Glutamatergic neuron (in vitro differentiated cells): Measurements from ENCODE around the gene NUP42. TPM values are rescaled to one million over a fixed set of nuclear protein-coding genes. Genes with fewer than 3 reads are reported as not detected.

ENCODE experiments used
- DNase-seq: peaks from one replicate; pipeline ENCODE4 v3.0.0; 2022
- H3K27ac Mint-ChIP-seq: one replicate; pipeline ENCODE4 v1.8.0; 2020; ENCODE audit warnings: mild to moderate bottlenecking, mixed read lengths, inconsistent platforms; ENCODE audit not compliant: unreplicated experiment
- H3K27me3 Mint-ChIP-seq: one replicate; pipeline ENCODE4 v1.8.0; 2020; ENCODE audit warnings: mild to moderate bottlenecking, moderate library complexity, mixed read lengths, inconsistent platforms; ENCODE audit not compliant: unreplicated experiment
- H3K36me3 Mint-ChIP-seq: one replicate; pipeline ENCODE4 v1.8.0; 2020; ENCODE audit warnings: mild to moderate bottlenecking, mixed read lengths, inconsistent platforms; ENCODE audit not compliant: unreplicated experiment
- H3K4me1 Mint-ChIP-seq: one replicate; pipeline ENCODE4 v1.8.0; 2020; ENCODE audit warnings: mild to moderate bottlenecking, low read depth, mixed read lengths, inconsistent platforms; ENCODE audit not compliant: unreplicated experiment
- H3K4me3 Mint-ChIP-seq: one replicate; pipeline ENCODE4 v1.8.0; 2020; ENCODE audit warnings: mild to moderate bottlenecking, mixed read lengths, inconsistent platforms; ENCODE audit not compliant: unreplicated experiment
- H3K9me3 Mint-ChIP-seq: one replicate; pipeline ENCODE4 v1.8.0; 2020; ENCODE audit warnings: mild to moderate bottlenecking, moderate library complexity, mixed read lengths, inconsistent platforms; ENCODE audit not compliant: unreplicated experiment
- total RNA-seq: library from RNA; stranded (reverse); fragmentation: NEBNext Ultra II Directional; extraction: Animal tissue kit (Norgen Biotek cat#: 25700); gene quantifications from one replicate; pipeline ENCODE4 v1.2.1, GENCODE V29; 2021; ENCODE audit not compliant: unreplicated experiment
- TF ChIP-seq, protein P1 (sequence below): fragments of 200-600 bp; sonication (generic); IDR thresholded peaks from one replicate; pipeline ENCODE4 v1.5.0; 2021; ENCODE audit not compliant: partially characterized antibody, unreplicated experiment

NUP42 gene
- total RNA-seq, 1 donor from 2014 or later = 47.7 TPM

DNA sequence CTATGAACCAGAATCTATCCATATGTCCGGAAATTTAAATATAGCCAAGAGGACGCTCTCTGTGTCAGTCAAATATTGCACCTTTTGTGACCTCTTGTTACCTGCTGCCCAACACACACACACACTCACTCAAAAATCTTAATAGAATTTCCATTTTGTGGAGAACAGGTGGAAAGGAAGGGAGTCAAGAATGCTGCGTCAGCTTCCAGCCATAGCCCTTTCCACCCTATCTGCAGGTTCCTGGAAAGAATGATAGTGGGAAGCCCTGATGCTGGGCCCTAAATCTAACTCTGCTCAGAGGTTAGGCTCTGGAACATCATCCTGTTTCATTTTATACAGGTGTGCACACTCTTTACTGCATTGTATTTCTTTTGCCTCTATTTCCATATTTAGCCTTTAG, 55.2 kb downstream of the NUP42 start:
- Mint-ChIP-seq H3K27me3 (no peaks in the 10 kb centered on the region), H3K27ac (no peak overlapping the region)
- TF ChIP-seq, protein P1, sequence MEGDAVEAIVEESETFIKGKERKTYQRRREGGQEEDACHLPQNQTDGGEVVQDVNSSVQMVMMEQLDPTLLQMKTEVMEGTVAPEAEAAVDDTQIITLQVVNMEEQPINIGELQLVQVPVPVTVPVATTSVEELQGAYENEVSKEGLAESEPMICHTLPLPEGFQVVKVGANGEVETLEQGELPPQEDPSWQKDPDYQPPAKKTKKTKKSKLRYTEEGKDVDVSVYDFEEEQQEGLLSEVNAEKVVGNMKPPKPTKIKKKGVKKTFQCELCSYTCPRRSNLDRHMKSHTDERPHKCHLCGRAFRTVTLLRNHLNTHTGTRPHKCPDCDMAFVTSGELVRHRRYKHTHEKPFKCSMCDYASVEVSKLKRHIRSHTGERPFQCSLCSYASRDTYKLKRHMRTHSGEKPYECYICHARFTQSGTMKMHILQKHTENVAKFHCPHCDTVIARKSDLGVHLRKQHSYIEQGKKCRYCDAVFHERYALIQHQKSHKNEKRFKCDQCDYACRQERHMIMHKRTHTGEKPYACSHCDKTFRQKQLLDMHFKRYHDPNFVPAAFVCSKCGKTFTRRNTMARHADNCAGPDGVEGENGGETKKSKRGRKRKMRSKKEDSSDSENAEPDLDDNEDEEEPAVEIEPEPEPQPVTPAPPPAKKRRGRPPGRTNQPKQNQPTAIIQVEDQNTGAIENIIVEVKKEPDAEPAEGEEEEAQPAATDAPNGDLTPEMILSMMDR = no peak

DNA sequence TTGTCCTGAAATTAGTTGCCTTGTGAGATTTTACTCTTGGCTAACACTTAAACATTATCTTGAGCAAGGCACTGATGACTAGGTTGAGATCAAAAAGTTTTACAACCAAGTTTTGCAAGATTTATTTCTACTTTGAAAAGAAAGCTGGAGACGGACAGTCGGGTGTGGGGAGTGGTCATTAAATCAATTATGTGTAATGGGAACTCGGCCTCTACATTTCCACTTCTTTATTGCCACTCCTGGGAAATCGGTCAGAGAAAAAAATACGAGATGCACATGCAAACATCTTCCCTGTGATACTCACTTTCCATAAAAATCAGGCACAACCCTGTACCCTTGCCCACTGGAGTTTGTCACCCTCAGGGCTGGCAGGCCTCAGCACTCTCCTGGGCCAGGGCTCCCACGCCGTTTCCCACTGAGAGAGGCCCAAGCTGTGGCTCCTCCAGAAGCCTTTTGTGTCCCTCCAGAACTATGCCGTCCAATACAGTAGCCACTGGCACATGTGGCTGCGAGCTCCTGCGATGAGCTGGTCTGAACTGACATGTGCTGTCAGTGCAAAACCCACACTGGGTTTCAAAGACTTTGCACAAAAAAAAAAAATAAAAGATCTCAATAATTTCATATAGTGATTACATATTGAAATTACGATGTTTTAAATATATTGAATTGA, 57.3 kb downstream of the NUP42 start:
- no peak overlapping the region for H3K4me3 Mint-ChIP-seq
- no peak overlapping the region for H3K27ac Mint-ChIP-seq
- DNase-seq = no peak
- H3K9me3 Mint-ChIP-seq = no peaks in the 10 kb centered on the region
- no peaks in the 10 kb centered on the region for H3K27me3 Mint-ChIP-seq
- TF ChIP-seq, protein P1 = no peak
- no peaks in the 10 kb centered on the region for H3K4me1 Mint-ChIP-seq
- H3K36me3 Mint-ChIP-seq = no peaks in the 10 kb centered on the region

More for the DNA sequence above, 55.2 kb downstream of the NUP42 start:
- no peak for DNase-seq
- Mint-ChIP-seq H3K4me3 (no peak overlapping the region), H3K4me1 (no peaks in the 10 kb centered on the region), H3K36me3 (no peaks in the 10 kb centered on the region), H3K9me3 (no peaks in the 10 kb centered on the region)

DNA sequence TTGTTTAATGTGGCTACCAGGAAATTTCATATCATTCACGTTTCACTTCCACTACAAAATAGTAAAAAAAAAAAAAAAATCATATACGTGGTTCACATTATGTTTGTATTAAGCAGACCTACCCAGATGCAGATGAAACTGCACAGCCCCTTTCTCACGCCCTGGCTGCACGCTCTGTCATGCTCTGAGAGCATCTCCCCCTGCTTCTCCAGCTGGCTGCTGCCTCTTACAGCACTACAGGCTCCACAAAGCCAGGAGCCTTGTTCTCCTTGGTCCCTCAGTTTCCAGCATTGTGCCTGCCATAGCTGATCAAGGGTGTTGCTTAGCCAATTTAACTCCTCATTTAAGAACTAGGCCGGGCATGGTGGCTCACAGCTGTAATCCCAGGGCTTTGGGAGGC, 57.9 kb downstream of the NUP42 start:
- Mint-ChIP-seq H3K27ac (no peak overlapping the region), H3K4me1 (no peaks in the 10 kb centered on the region), H3K9me3 (no peaks in the 10 kb centered on the region), H3K27me3 (no peaks in the 10 kb centered on the region), H3K4me3 (no peak overlapping the region), H3K36me3 (no peaks in the 10 kb centered on the region)
- TF ChIP-seq, protein P1 = no peak
- DNase-seq = no peak

DNA sequence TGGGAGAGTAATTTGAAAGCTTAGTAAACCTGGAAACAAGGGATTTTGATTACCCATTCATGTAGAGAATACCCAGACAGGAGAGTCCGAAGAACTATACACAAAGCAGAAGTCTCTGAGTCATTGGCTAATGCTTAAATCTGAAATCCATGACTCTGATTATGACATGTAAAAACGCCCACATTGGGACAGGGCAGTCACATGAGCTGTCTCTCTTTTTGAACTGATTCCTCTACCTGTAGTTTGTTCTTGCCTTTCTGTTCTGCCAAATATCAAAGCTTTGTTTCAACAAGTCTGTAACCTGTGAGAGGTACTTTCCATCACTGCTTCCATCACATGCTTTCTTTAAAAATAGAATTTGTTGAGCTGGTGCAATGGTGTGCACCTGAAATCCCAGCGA, 60.5 kb downstream of the NUP42 start:
- H3K9me3 Mint-ChIP-seq = peaks cover 2% of the 10 kb centered on the region
- DNase-seq = no peak
- no peaks in the 10 kb centered on the region for H3K4me1 Mint-ChIP-seq
- TF ChIP-seq, protein P1 = no peak
- peaks cover 4% of the 10 kb centered on the region for H3K27me3 Mint-ChIP-seq
- H3K27ac Mint-ChIP-seq = no peak overlapping the region
- H3K36me3 Mint-ChIP-seq = no peaks in the 10 kb centered on the region
- H3K4me3 Mint-ChIP-seq = no peak overlapping the region

DNA sequence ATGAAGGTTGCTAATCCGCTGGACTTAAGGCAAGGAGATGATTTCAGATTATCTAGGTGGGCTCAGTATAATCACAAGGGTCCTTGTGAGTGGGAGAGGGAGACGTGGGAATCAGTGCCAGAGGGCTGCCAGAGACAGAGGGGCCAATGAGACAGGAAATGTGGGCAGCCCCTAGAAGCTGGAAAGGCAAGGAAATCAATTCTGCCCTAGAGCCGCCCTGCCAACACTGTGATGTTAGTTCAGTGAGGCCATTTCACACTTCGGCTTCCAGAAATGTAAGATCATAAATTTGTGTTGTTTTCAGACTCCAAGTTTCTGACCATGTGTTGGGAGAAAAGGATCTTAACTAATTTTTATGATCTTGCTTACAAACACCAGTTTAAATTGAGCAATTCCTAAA, 61.1 kb downstream of the NUP42 start:
- Mint-ChIP-seq H3K4me1 (peaks cover under 1% of the 10 kb centered on the region), H3K4me3 (no peak overlapping the region), H3K27me3 (peaks cover 5% of the 10 kb centered on the region), H3K27ac (no peak overlapping the region), H3K36me3 (no peaks in the 10 kb centered on the region), H3K9me3 (peaks cover 2% of the 10 kb centered on the region)
- TF ChIP-seq, protein P1 = no peak
- DNase-seq = no peak
